IMR-90 (cell line): Measurements from ENCODE around the gene TAF11L11.
"Not testable (repeated sequence)": the region's sequence is repeated elsewhere in the genome, so short reads cannot be mapped to it uniquely, and the experiment has no call there.

Experiments used
- CTCF ChIP-seq: conservative IDR thresholded peaks from 2 replicates; pipeline ENCODE4 v1.5.1; 2012; ENCODE audit warnings: mild to moderate bottlenecking, low read depth, low read length, improper control_type of control experiment
- ELK1 ChIP-seq: fragments of 150-350 bp; IDR thresholded peaks from 2 replicates; pipeline ENCODE4 v1.6.1; 2016; ENCODE audit warnings: low read depth, mild to moderate bottlenecking, low read length, moderate library complexity, borderline replicate concordance
- NFE2L2 ChIP-seq: fragments of 150-350 bp; IDR thresholded peaks from 2 replicates; pipeline ENCODE4 v1.6.1; 2016; ENCODE audit warnings: low read depth, mild to moderate bottlenecking, low read length
- POLR2A ChIP-seq: IDR thresholded peaks from 2 replicates; pipeline ENCODE4 v1.6.1; 2012; ENCODE audit warnings: mild to moderate bottlenecking, low read depth, low read length

- not testable (repeated sequence) for TF ChIP-seq POLR2A, CTCF, ELK1, NFE2L2
Observed at GRCh38 chr5:17603880-17604279, at the start of gene TAF11L11.
